CD4-positive, CD25-positive, alpha-beta regulatory T cell (primary cell): ENCODE data around the gene KHK. TPM values are rescaled to one million over a fixed set of nuclear protein-coding genes. Genes with fewer than 3 reads are reported as not detected.

Source experiments
- ATAC-seq, 2 donors: fragments of 150-1000 bp; cut with Tn5 transposase; one replicate each; pipeline ENCODE4 v1.10.0; 2021; ENCODE audit warnings: low read depth in 2 of 2, moderate number of reproducible peaks in 2 of 2, moderate library complexity in 1 of 2
- DNase-seq, 3 donors: peaks; one replicate each; pipeline versions ENCODE4 v3.0.0 to v3.0.0-alpha.2; 2012 to 2022; ENCODE audit warnings: mixed read lengths in 1 of 3
- H3K27ac ChIP-seq: one replicate; pipeline ENCODE4 v1.7.0; 2013; ENCODE audit warnings: mild to moderate bottlenecking, low read length; ENCODE audit not compliant: insufficient read depth, poor library complexity, severe bottlenecking
- H3K27me3 ChIP-seq: one replicate; pipeline ENCODE4 v1.7.0; 2013; ENCODE audit warnings: low read length; ENCODE audit not compliant: control insufficient read depth, insufficient read depth
- H3K36me3 ChIP-seq: one replicate; pipeline ENCODE4 v1.7.0; 2013; ENCODE audit warnings: mild to moderate bottlenecking, low read length, moderate library complexity; ENCODE audit not compliant: control insufficient read depth, insufficient read depth
- H3K4me1 ChIP-seq: 2 replicates; pipeline ENCODE4 v1.7.0; 2013; ENCODE audit warnings: mild to moderate bottlenecking, low read length; ENCODE audit not compliant: insufficient read depth, control insufficient read depth, poor library complexity, severe bottlenecking
- H3K4me3 ChIP-seq: one replicate; pipeline ENCODE4 v1.7.0; 2013; ENCODE audit warnings: low read depth, mild to moderate bottlenecking, low read length, moderate library complexity
- H3K9me3 ChIP-seq, 2 experiments: 1 replicate in 1 of 2; 2 replicates in 1 of 2; pipeline ENCODE4 v1.7.0; 2013; ENCODE audit warnings: low read length in 2 of 2, mild to moderate bottlenecking in 1 of 2, moderate library complexity in 1 of 2; ENCODE audit not compliant: control insufficient read depth in 2 of 2
- H3K27ac Mint-ChIP-seq, 3 donors: one replicate each; pipeline ENCODE4 v1.8.0; 2020 to 2022; ENCODE audit warnings: mild to moderate bottlenecking in 3 of 3, mixed read lengths in 3 of 3, moderate library complexity in 2 of 3
- H3K27me3 Mint-ChIP-seq: one replicate; pipeline ENCODE4 v1.8.0; 2022; ENCODE audit warnings: mild to moderate bottlenecking, mixed read lengths
- H3K36me3 Mint-ChIP-seq: one replicate; pipeline ENCODE4 v1.8.0; 2020; ENCODE audit warnings: mixed read lengths
- H3K4me1 Mint-ChIP-seq, 4 donors: one replicate each; pipeline ENCODE4 v1.8.0; 2020 to 2022; ENCODE audit warnings: mixed read lengths in 4 of 4, mild to moderate bottlenecking in 1 of 4
- H3K4me3 Mint-ChIP-seq, 4 donors: one replicate each; pipeline ENCODE4 v1.8.0; 2020 to 2022; ENCODE audit warnings: mild to moderate bottlenecking in 4 of 4, mixed read lengths in 4 of 4, moderate library complexity in 3 of 4
- H3K9me3 Mint-ChIP-seq, 7 donors: one replicate each; pipeline ENCODE4 v1.8.0; 2020 to 2022; ENCODE audit warnings: mixed read lengths in 7 of 7, mild to moderate bottlenecking in 3 of 7, moderate library complexity in 2 of 7
- polyA plus RNA-seq, 4 donors: library from polyadenylated mRNA; unstranded; fragments of 300-500 nt; fragmentation: Illumina TruSeq; gene quantifications; one replicate each; pipeline ENCODE4 v1.2.3, GENCODE V29; 2021
- total RNA-seq: library from RNA; stranded (reverse); gene quantifications from one replicate; pipeline ENCODE4 v1.2.3, GENCODE V29; 2022

Gene KHK
- total and polyA plus RNA-seq, 5 donors from 2014 or later: 3.4 to 6.6 (median 5.9) TPM

- Histone ChIP-seq H3K9me3 (no peaks in the 10 kb centered on the region), H3K36me3 (no peaks in the 10 kb centered on the region), H3K27ac (no peak overlapping the region), H3K4me3 (no peak overlapping the region), H3K27me3 (peaks cover 2% of the 10 kb centered on the region), H3K4me1 (no peaks in the 10 kb centered on the region)
- Mint-ChIP-seq H3K36me3 (no peaks in the 10 kb centered on the region), H3K27ac (no peak overlapping the region), H3K4me3 (no peak overlapping the region), H3K27me3 (peaks cover 14% of the 10 kb centered on the region), H3K4me1 (no peaks in the 10 kb centered on the region), H3K9me3 (no peaks in the 10 kb centered on the region)
- DNase-seq (no peak), ATAC-seq (no peak)
Observed at GRCh38 chr2:27149570-27150405, 63.2 kb downstream of the KHK start.

Other genes with a start within 250 kb of the KHK start
- not detected for gene DPYSL5, start 238.6 kb upstream of the KHK start, total RNA-seq
- gene DPYSL5, start 238.6 kb upstream of the KHK start, polyA plus RNA-seq: not detected
- gene MAPRE3, start 116.1 kb upstream of the KHK start, total RNA-seq: 1.7 TPM
- gene MAPRE3, start 116.1 kb upstream of the KHK start, polyA plus RNA-seq: under 1 TPM; 0.38 to 0.92 (median 0.63) TPM
- gene TMEM214, start 53.8 kb upstream of the KHK start, total RNA-seq: 43.3 TPM
- gene TMEM214, start 53.8 kb upstream of the KHK start, polyA plus RNA-seq: 10 to 100 TPM; 17.6 to 21.9 (median 20.3) TPM
- 9.5 TPM for gene AGBL5, start 35.1 kb upstream of the KHK start, total RNA-seq
- 10 to 100 TPM in 1 of 4 donors, 1 to 10 TPM in 3; 8.9 to 11.3 (median 9.2) TPM for gene AGBL5, start 35.1 kb upstream of the KHK start, polyA plus RNA-seq
- 279 TPM for gene OST4, start 15.1 kb upstream of the KHK start, total RNA-seq
- 1,000 to 10,000 TPM in 1 of 4 donors, 100 to 1,000 TPM in 3; 827 to 1,033 (median 916) TPM for gene OST4, start 15.1 kb upstream of the KHK start, polyA plus RNA-seq
- 0.22 TPM for gene EMILIN1, start 8.2 kb upstream of the KHK start, total RNA-seq
- 1 to 10 TPM in 2 of 4 donors, under 1 TPM in 2; 0.33 to 1.5 (median 0.94) TPM for gene EMILIN1, start 8.2 kb upstream of the KHK start, polyA plus RNA-seq
- not detected for gene CGREF1, start 32.4 kb downstream of the KHK start, total RNA-seq
- gene CGREF1, start 32.4 kb downstream of the KHK start, polyA plus RNA-seq: under 1 TPM in 1 of 4 donors, not detected in 3; 0.20 TPM
- gene ABHD1, start 37.0 kb downstream of the KHK start, total RNA-seq: 0.89 TPM
- gene ABHD1, start 37.0 kb downstream of the KHK start, polyA plus RNA-seq: 1 to 10 TPM in 2 of 4 donors, under 1 TPM in 2; 0.21 to 1.7 (median 0.98) TPM
- 22.3 TPM for gene PREB, start 47.9 kb downstream of the KHK start, total RNA-seq
- gene PREB, start 47.9 kb downstream of the KHK start, polyA plus RNA-seq: 10 to 100 TPM; 60.3 to 90.7 (median 71.1) TPM
- not detected for gene PRR30, start 52.6 kb downstream of the KHK start, total RNA-seq
- gene PRR30, start 52.6 kb downstream of the KHK start, polyA plus RNA-seq: not detected
- gene TCF23, start 62.2 kb downstream of the KHK start, total RNA-seq: not detected
- not detected for gene TCF23, start 62.2 kb downstream of the KHK start, polyA plus RNA-seq
- gene ATRAID, start 125.3 kb downstream of the KHK start, total RNA-seq: 77.3 TPM
- 100 to 1,000 TPM; 338 to 375 (median 359) TPM for gene ATRAID, start 125.3 kb downstream of the KHK start, polyA plus RNA-seq
- gene SLC5A6, start 125.5 kb downstream of the KHK start, total RNA-seq: 154 TPM
- gene SLC5A6, start 125.5 kb downstream of the KHK start, polyA plus RNA-seq: 10 to 100 TPM; 15.5 to 18.5 (median 17.0) TPM
- 27.4 TPM for gene CAD, start 130.6 kb downstream of the KHK start, total RNA-seq
- 10 to 100 TPM; 12.2 to 18.4 (median 13.8) TPM for gene CAD, start 130.6 kb downstream of the KHK start, polyA plus RNA-seq
- 0.10 TPM for gene SLC30A3, start 176.3 kb downstream of the KHK start, total RNA-seq
- gene SLC30A3, start 176.3 kb downstream of the KHK start, polyA plus RNA-seq: under 1 TPM in 1 of 4 donors, not detected in 3; 0.05 TPM
- not detected for gene DNAJC5G, start 188.7 kb downstream of the KHK start, total RNA-seq
- not detected for gene DNAJC5G, start 188.7 kb downstream of the KHK start, polyA plus RNA-seq
- not detected for gene TRIM54, start 195.7 kb downstream of the KHK start, total RNA-seq
- under 1 TPM in 1 of 4 donors, not detected in 3; 0.10 TPM for gene TRIM54, start 195.7 kb downstream of the KHK start, polyA plus RNA-seq
- gene UCN, start 221.7 kb downstream of the KHK start, total RNA-seq: 2.2 TPM
- gene UCN, start 221.7 kb downstream of the KHK start, polyA plus RNA-seq: under 1 TPM in 3 of 4 donors, not detected in 1; 0.24 to 0.79 (median 0.32) TPM
- 56.7 TPM for gene MPV17, start 236.3 kb downstream of the KHK start, total RNA-seq
- gene MPV17, start 236.3 kb downstream of the KHK start, polyA plus RNA-seq: 100 to 1,000 TPM; 124 to 166 (median 133) TPM